Measurements from ENCODE around the gene CEBPG.

CEBPG gene

GRCh38 chr19:33377586-33378475 lies 4.3 kb downstream of the CEBPG start:
- H3K36me3 ChIP-seq (ENCODE audit: insufficient read depth, low read length) = peaks cover 18% of the 10 kb centered on the region
- no peaks in the 10 kb centered on the region for H3K27me3 ChIP-seq (ENCODE audit: insufficient read depth, low read length)
- no peak overlapping the region for H3K4me3 ChIP-seq (ENCODE audit: low read length)
- no peak overlapping the region for H2AFZ ChIP-seq (ENCODE audit: low read depth, low read length)
- no peaks in the 10 kb centered on the region for H3K9me3 ChIP-seq (ENCODE audit: low read length)
- peaks cover 20% of the 10 kb centered on the region for H3K4me1 ChIP-seq (ENCODE audit: insufficient read depth, low read length)

- H3K4me3 ChIP-seq (ENCODE audit: low read length) = no peak overlapping the region
- H2AFZ ChIP-seq (ENCODE audit: low read depth, low read length) = no peak overlapping the region
- peaks cover 18% of the 10 kb centered on the region for H3K36me3 ChIP-seq (ENCODE audit: insufficient read depth, low read length)
- H3K9me3 ChIP-seq (ENCODE audit: low read length) = no peaks in the 10 kb centered on the region
- H3K27me3 ChIP-seq (ENCODE audit: insufficient read depth, low read length) = no peaks in the 10 kb centered on the region
- H3K4me1 ChIP-seq (ENCODE audit: insufficient read depth, low read length) = peaks cover 18% of the 10 kb centered on the region
Observed at GRCh38 chr19:33379151-33379829, 5.8 kb downstream of the CEBPG start.

GRCh38 chr19:33381101-33381500 lies 7.6 kb downstream of the CEBPG start:
- H3K27me3 ChIP-seq (ENCODE audit: insufficient read depth, low read length) = no peaks in the 10 kb centered on the region
- H2AFZ ChIP-seq (ENCODE audit: low read depth, low read length) = no peak overlapping the region
- H3K4me3 ChIP-seq (ENCODE audit: low read length) = no peak overlapping the region
- H3K36me3 ChIP-seq (ENCODE audit: insufficient read depth, low read length) = peaks cover 22% of the 10 kb centered on the region
- peaks cover 3% of the 10 kb centered on the region for H3K4me1 ChIP-seq (ENCODE audit: insufficient read depth, low read length)
- H3K9me3 ChIP-seq (ENCODE audit: low read length) = no peaks in the 10 kb centered on the region

GRCh38 chr19:33382006-33382405 lies 8.5 kb downstream of the CEBPG start:
- H3K27me3 ChIP-seq (ENCODE audit: insufficient read depth, low read length) = no peaks in the 10 kb centered on the region
- no peaks in the 10 kb centered on the region for H3K9me3 ChIP-seq (ENCODE audit: low read length)
- H3K4me3 ChIP-seq (ENCODE audit: low read length) = no peak overlapping the region
- H2AFZ ChIP-seq (ENCODE audit: low read depth, low read length) = no peak overlapping the region
- peaks cover 2% of the 10 kb centered on the region for H3K4me1 ChIP-seq (ENCODE audit: insufficient read depth, low read length)
- peaks cover 22% of the 10 kb centered on the region for H3K36me3 ChIP-seq (ENCODE audit: insufficient read depth, low read length)

- Histone ChIP-seq H3K4me3 (ENCODE audit: low read length) (no peak overlapping the region), H3K27me3 (ENCODE audit: insufficient read depth, low read length) (no peaks in the 10 kb centered on the region), H2AFZ (ENCODE audit: low read depth, low read length) (no peak overlapping the region), H3K9me3 (ENCODE audit: low read length) (no peaks in the 10 kb centered on the region), H3K36me3 (ENCODE audit: insufficient read depth, low read length) (peaks cover 22% of the 10 kb centered on the region), H3K4me1 (ENCODE audit: insufficient read depth, low read length) (no peaks in the 10 kb centered on the region)
Observed at GRCh38 chr19:33382982-33383381, 9.5 kb downstream of the CEBPG start.

GRCh38 chr19:33383720-33384292 lies 10.3 kb downstream of the CEBPG start:
- H2AFZ ChIP-seq (ENCODE audit: low read depth, low read length) = no peak overlapping the region
- H3K36me3 ChIP-seq (ENCODE audit: insufficient read depth, low read length) = peaks cover 19% of the 10 kb centered on the region
- H3K4me3 ChIP-seq (ENCODE audit: low read length) = no peak overlapping the region

GRCh38 chr19:33384983-33385382 lies 11.5 kb downstream of the CEBPG start:
- H3K4me3 ChIP-seq (ENCODE audit: low read length) = no peak overlapping the region
- H3K9me3 ChIP-seq (ENCODE audit: low read length) = no peaks in the 10 kb centered on the region
- peaks cover 9% of the 10 kb centered on the region for H3K36me3 ChIP-seq (ENCODE audit: insufficient read depth, low read length)
- H2AFZ ChIP-seq (ENCODE audit: low read depth, low read length) = no peak overlapping the region
- no peaks in the 10 kb centered on the region for H3K4me1 ChIP-seq (ENCODE audit: insufficient read depth, low read length)
- H3K27me3 ChIP-seq (ENCODE audit: insufficient read depth, low read length) = no peaks in the 10 kb centered on the region

More at GRCh38 chr19:33383720-33384292, 10.3 kb downstream of the CEBPG start:
- Histone ChIP-seq H3K4me1 (ENCODE audit: insufficient read depth, low read length) (no peaks in the 10 kb centered on the region), H3K27me3 (ENCODE audit: insufficient read depth, low read length) (no peaks in the 10 kb centered on the region), H3K9me3 (ENCODE audit: low read length) (no peaks in the 10 kb centered on the region)

- Histone ChIP-seq H3K36me3 (ENCODE audit: insufficient read depth, low read length) (peaks cover 9% of the 10 kb centered on the region), H3K9me3 (ENCODE audit: low read length) (no peaks in the 10 kb centered on the region), H3K27me3 (ENCODE audit: insufficient read depth, low read length) (no peaks in the 10 kb centered on the region), H3K4me3 (ENCODE audit: low read length) (no peak overlapping the region), H2AFZ (ENCODE audit: low read depth, low read length) (no peak overlapping the region), H3K4me1 (ENCODE audit: insufficient read depth, low read length) (no peaks in the 10 kb centered on the region)
Observed at GRCh38 chr19:33385956-33386355, 12.4 kb downstream of the CEBPG start.

- H3K36me3 ChIP-seq (ENCODE audit: insufficient read depth, low read length) = peaks cover 5% of the 10 kb centered on the region
- no peaks in the 10 kb centered on the region for H3K4me1 ChIP-seq (ENCODE audit: insufficient read depth, low read length)
Observed at GRCh38 chr19:33386361-33386858, 12.9 kb downstream of the CEBPG start.

GRCh38 chr19:33387351-33388230 lies 14.1 kb downstream of the CEBPG start:
- Histone ChIP-seq H3K9me3 (ENCODE audit: low read length) (no peaks in the 10 kb centered on the region), H3K4me3 (ENCODE audit: low read length) (no peak overlapping the region), H2AFZ (ENCODE audit: low read depth, low read length) (no peak overlapping the region), H3K36me3 (ENCODE audit: insufficient read depth, low read length) (peaks cover 4% of the 10 kb centered on the region), H3K27me3 (ENCODE audit: insufficient read depth, low read length) (no peaks in the 10 kb centered on the region), H3K4me1 (ENCODE audit: insufficient read depth, low read length) (no peaks in the 10 kb centered on the region)

More at GRCh38 chr19:33386361-33386858, 12.9 kb downstream of the CEBPG start:
- no peak overlapping the region for H2AFZ ChIP-seq (ENCODE audit: low read depth, low read length)
- H3K9me3 ChIP-seq (ENCODE audit: low read length) = no peaks in the 10 kb centered on the region
- H3K27me3 ChIP-seq (ENCODE audit: insufficient read depth, low read length) = no peaks in the 10 kb centered on the region
- H3K4me3 ChIP-seq (ENCODE audit: low read length) = no peak overlapping the region

GRCh38 chr19:33388231-33388724 lies 14.8 kb downstream of the CEBPG start:
- Histone ChIP-seq H3K9me3 (ENCODE audit: low read length) (no peaks in the 10 kb centered on the region), H3K4me1 (ENCODE audit: insufficient read depth, low read length) (no peaks in the 10 kb centered on the region), H3K4me3 (ENCODE audit: low read length) (no peak overlapping the region), H2AFZ (ENCODE audit: low read depth, low read length) (no peak overlapping the region), H3K36me3 (ENCODE audit: insufficient read depth, low read length) (peaks cover 4% of the 10 kb centered on the region), H3K27me3 (ENCODE audit: insufficient read depth, low read length) (no peaks in the 10 kb centered on the region)

- Histone ChIP-seq H3K27me3 (ENCODE audit: insufficient read depth, low read length) (no peaks in the 10 kb centered on the region), H3K36me3 (ENCODE audit: insufficient read depth, low read length) (peaks cover 4% of the 10 kb centered on the region), H2AFZ (ENCODE audit: low read depth, low read length) (no peak overlapping the region), H3K4me3 (ENCODE audit: low read length) (no peak overlapping the region), H3K4me1 (ENCODE audit: insufficient read depth, low read length) (no peaks in the 10 kb centered on the region), H3K9me3 (ENCODE audit: low read length) (no peaks in the 10 kb centered on the region)
Observed at GRCh38 chr19:33388725-33389420, 15.4 kb downstream of the CEBPG start.
